IMR-90 (cell line): Measurements from ENCODE around the gene AGXT.

ENCODE experiments used
- CEBPB ChIP-seq: IDR thresholded peaks from 2 replicates; pipeline ENCODE4 v1.6.1; 2012; ENCODE audit warnings: low read depth, low read length, improper control_type of control experiment
- CTCF ChIP-seq: conservative IDR thresholded peaks from 2 replicates; pipeline ENCODE4 v1.5.1; 2012; ENCODE audit warnings: mild to moderate bottlenecking, low read depth, low read length, improper control_type of control experiment
- MXI1 ChIP-seq: IDR thresholded peaks from 2 replicates; pipeline ENCODE4 v1.6.1; 2012; ENCODE audit warnings: low read depth, mild to moderate bottlenecking, low read length, moderate library complexity, borderline replicate concordance
- POLR2A ChIP-seq: IDR thresholded peaks from 2 replicates; pipeline ENCODE4 v1.6.1; 2012; ENCODE audit warnings: mild to moderate bottlenecking, low read depth, low read length
- RCOR1 ChIP-seq: IDR thresholded peaks from 2 replicates; pipeline ENCODE4 v1.6.1; 2012; ENCODE audit warnings: mild to moderate bottlenecking, low read length, improper control_type of control experiment; ENCODE audit not compliant: insufficient replicate concordance
- RFX5 ChIP-seq: IDR thresholded peaks from 2 replicates; pipeline ENCODE4 v1.8.0; 2012; ENCODE audit warnings: low read depth, mild to moderate bottlenecking, low read length, moderate library complexity
- USF2 ChIP-seq: fragments of 150-350 bp; IDR thresholded peaks from 2 replicates; pipeline ENCODE4 v1.6.1; 2017; ENCODE audit warnings: mild to moderate bottlenecking, antibody characterized with exemption, low read length, low read depth

- TF ChIP-seq CTCF (no peak), RCOR1 (no peak), POLR2A (no peak), CEBPB (no peak), USF2 (no peak), MXI1 (no peak), RFX5 (no peak)
Observed at GRCh38 chr2:240871071-240871958, 2.7 kb downstream of the AGXT start.
